GM12874 (cell line): ENCODE data around the gene UNC5C.

Experiments
- TF ChIP-seq, protein P1 (sequence below): IDR thresholded peaks from 2 replicates; pipeline ENCODE4 v1.5.1; 2011; ENCODE audit warnings: low read depth, mild to moderate bottlenecking, control low read depth, low read length, moderate library complexity; ENCODE audit not compliant: insufficient read depth

UNC5C gene

GRCh38 chr4:95300304-95300703, 248.5 kb downstream of the UNC5C start:
- TF ChIP-seq, protein P1, sequence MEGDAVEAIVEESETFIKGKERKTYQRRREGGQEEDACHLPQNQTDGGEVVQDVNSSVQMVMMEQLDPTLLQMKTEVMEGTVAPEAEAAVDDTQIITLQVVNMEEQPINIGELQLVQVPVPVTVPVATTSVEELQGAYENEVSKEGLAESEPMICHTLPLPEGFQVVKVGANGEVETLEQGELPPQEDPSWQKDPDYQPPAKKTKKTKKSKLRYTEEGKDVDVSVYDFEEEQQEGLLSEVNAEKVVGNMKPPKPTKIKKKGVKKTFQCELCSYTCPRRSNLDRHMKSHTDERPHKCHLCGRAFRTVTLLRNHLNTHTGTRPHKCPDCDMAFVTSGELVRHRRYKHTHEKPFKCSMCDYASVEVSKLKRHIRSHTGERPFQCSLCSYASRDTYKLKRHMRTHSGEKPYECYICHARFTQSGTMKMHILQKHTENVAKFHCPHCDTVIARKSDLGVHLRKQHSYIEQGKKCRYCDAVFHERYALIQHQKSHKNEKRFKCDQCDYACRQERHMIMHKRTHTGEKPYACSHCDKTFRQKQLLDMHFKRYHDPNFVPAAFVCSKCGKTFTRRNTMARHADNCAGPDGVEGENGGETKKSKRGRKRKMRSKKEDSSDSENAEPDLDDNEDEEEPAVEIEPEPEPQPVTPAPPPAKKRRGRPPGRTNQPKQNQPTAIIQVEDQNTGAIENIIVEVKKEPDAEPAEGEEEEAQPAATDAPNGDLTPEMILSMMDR: no peak

DNA sequence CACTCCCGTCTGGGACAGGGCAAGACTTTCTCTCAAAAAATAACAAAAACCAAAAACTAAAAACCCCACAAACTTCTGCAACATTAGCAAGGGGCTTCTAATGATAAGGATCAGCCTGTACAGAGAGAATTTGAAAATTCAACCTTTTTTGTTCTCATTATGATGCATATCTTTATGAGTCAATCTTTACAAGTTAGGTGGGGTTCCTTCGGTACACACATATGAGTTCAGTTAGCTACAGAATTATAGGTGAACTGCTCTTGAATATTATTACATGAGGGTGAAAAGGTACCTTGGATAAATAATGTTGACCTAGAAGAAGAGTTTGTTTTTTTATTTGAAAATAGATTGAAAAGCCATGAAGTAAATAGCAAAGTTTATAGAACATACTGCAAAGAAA, 252.7 kb downstream of the UNC5C start:
- TF ChIP-seq, protein P1: no peak

- TF ChIP-seq, protein P1: no peak
Measured at GRCh38 chr4:95295157-95295556, 253.6 kb downstream of the UNC5C start.

GRCh38 chr4:95294321-95294720, 254.5 kb downstream of the UNC5C start:
- TF ChIP-seq, protein P1: no peak

- TF ChIP-seq, protein P1: no peak
Measured at GRCh38 chr4:95293014-95293413, 255.8 kb downstream of the UNC5C start.

GRCh38 chr4:95290702-95291101, 258.1 kb downstream of the UNC5C start:
- TF ChIP-seq, protein P1: no peak

GRCh38 chr4:95289028-95289634, 259.6 kb downstream of the UNC5C start:
- TF ChIP-seq, protein P1: no peak

DNA sequence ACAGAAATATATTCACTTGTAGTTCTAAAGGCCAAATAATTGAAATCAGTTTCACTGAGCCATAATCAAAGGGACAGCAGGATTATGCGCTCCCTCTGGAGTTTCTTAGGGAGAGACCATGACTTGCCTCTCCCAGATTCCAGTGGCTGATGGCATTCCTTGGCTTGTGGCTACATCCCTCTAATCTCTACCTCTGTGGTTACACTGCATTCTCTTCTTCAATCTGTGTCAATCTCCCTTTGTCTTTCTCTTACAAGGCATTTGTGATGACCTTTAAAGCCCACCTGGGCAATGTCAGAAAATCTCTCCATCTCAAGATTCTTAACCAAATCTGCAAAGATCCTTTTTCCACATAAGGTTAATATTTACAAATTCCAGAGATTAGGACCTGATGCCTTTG, 260.2 kb downstream of the UNC5C start:
- TF ChIP-seq, protein P1: no peak
